Measurements from ENCODE around the gene TESK2.
"Not testable (repeated sequence)": the region's sequence is repeated elsewhere in the genome, so short reads cannot be mapped to it uniquely, and the experiment has no call there.

Gene TESK2

GRCh38 chr1:45510036-45510971 is 19.3 kb upstream of the TESK2 start:
- DNase-seq (ENCODE audit: low read depth): no peak

DNA sequence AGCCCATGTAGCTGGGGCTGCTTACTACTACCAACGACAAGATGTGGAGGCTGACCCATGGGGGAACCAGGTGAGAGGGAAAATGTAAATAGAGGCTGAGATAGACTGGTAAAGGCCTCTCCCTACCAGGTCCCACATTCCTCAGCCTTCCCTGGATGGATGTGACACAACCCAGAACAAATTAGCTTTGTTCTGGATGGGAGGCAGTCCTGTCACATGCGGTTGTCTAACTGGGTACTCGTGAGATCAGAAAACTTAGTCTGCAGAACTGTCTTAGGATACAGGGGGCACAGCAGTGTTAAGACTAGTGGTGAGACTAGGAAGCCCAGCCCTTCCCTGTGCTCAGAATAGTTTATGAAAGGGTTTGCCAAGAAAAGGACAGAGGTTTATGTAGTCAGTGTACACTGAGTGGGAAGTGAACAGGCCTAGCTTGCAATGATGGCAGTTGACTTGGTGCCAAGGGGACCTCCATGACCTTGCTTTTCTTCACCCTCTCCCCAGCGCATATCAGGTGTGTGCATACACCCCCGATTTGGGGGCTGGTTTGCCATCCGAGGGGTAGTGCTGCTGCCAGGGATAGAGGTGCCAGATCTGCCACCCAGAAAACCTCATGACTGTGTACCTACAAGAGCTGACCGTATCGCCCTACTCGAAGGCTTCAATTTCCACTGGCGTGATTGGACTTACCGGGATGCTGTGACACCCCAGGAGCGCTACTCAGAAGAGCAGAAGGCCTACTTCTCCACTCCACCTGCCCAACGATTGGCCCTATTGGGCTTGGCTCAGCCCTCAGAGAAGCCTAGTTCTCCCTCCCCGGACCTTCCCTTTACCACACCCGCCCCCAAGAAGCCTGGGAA is 17.6 kb upstream of the TESK2 start:
- no peak for DNase-seq (ENCODE audit: low read depth)

- no peak for DNase-seq (ENCODE audit: low read depth)
Measured at GRCh38 chr1:45507893-45508292, 16.9 kb upstream of the TESK2 start.

GRCh38 chr1:45507195-45507594 is 16.2 kb upstream of the TESK2 start:
- DNase-seq (ENCODE audit: low read depth): no peak

GRCh38 chr1:45503462-45504360 is 12.7 kb upstream of the TESK2 start:
- no peak for DNase-seq (ENCODE audit: low read depth)

DNA sequence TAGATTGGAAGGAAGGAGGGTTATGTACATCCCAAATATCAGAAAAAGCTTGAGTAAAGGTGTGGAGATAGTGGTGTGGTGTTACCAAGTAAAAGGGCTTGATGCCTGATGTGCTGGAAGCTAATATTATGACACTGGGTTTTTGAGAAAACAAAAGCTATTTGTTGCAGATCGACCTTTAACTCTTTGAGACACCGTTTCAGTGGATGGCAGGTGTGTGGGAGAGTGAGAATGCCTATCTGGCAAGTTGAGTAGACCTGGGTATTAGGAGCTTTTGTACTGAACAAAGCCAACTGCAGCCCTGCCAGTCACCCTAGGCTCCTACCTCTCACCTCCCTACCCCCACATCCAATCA is 10.5 kb upstream of the TESK2 start:
- no peak for DNase-seq (ENCODE audit: low read depth)

- DNase-seq (ENCODE audit: low read depth): no peak
Measured at GRCh38 chr1:45499415-45499769, 8.4 kb upstream of the TESK2 start.

GRCh38 chr1:45498279-45498678 is 7.3 kb upstream of the TESK2 start:
- no peak for DNase-seq (ENCODE audit: low read depth)

DNA sequence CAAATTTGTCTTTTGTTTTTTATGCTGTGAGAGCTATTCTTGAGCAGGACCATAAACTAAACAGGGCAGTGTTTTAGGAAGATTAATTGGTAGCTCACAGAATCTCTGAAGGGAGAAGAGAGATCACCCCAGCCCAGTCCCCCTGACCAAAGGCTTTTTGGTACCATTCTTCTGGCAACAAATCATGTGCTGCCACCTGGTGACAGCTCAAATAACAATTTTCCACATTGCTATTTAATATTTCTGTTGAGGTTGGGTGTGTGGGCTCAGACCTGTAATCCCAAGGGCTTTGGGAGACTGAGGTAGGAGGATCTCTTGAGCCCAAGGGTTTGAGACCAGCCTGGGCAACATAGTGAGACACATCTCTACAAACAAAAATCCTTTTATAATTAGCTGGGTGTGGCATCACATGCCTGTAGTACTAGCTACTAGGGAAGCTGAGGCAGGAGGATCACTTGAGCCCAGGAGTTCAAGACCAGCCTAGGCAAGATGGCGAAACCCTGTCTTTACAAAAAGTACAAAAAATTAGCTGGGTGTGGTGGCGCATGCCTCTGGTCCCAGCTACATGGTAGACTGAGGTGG is 2.2 kb upstream of the TESK2 start:
- peak; percentile 41 for DNase-seq (ENCODE audit: low read depth)

DNA sequence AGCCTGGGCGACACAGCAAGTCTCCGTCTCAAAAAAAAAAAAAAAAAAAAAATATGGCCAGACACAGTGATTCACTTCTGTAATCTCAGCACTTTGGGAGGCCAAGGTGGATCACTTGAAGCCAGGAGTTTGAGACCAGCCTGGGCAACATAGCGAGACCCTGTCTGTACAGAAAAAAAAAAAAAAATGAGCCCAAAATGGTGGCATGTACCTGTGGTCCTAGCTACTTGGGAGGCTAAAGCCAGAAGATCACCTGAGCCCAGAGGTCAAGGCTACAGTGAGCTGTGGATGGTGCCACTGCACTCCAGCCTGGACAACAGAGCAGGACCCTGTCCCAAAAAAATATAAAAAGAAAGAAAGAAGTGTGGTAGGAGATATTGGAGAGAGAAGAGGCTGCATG is 1.7 kb upstream of the TESK2 start:
- no peak for DNase-seq (ENCODE audit: low read depth)

DNA sequence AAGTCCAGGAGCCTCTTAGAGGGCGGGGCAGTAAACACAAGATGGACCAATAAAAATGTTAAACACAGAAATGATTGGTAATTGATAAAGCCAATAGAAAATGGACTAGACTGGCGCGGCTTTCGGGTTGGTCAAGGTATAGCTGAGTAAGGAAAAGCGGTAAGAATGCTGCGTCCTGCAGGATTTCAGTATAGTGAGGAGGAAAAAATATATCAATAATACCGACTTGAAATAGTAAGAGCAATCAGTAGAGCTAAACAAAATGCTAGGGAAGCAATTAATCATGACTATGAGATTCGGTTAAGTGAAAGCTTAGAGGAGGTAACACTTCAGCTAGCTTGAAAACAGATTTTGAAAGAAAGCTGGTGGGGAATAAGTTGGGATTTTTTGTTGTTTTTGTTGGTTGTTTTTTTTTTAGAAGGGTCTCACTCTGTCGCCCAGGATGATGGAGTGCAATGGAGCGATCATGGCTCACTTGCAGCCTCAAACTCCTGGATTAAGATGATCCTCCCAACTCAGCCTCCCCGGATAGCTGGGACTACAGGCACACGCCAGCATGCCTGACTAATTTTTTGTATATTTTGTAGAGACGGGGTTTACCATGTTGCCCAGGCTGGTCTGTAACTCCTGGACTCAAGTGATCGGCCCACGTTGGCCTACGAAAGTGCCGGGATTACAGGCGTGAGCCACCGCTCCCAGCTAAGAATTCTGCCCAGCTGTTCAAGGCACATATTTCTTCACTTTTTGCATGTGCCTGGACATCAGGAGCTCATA is 711 bp upstream of the TESK2 start:
- no peak for DNase-seq (ENCODE audit: low read depth)

DNA sequence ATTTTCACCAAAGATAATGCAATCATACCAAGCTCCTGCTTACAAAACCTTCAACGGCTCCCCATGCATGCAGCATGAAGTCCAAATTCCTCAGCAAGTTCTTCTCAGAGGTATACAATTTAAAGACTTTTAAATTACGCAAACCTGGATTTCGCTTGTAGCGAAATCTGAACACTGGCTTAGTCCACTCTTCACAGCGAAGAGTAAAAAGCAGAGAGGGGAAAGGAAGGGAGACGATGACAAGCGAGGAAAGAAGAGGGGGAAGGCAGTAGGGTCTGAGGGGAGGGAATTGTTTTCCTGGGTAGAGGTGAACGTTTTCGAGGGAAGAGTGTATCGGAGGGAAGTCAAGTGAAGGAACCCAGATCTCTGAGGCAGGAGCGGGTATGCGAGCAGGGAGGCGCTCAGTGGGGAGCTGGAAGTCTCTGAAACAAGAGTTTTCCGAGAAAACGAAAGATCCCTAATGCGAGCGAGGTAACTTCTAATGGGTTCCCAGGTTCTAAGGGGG is 790 bp downstream of the TESK2 start:
- no peak for DNase-seq (ENCODE audit: low read depth)

- not testable (repeated sequence) for DNase-seq (ENCODE audit: low read depth)
Measured at GRCh38 chr1:45489379-45489778, 1.6 kb downstream of the TESK2 start.

- DNase-seq (ENCODE audit: low read depth): no peak
Measured at GRCh38 chr1:45488666-45489377, 2.1 kb downstream of the TESK2 start.

DNA sequence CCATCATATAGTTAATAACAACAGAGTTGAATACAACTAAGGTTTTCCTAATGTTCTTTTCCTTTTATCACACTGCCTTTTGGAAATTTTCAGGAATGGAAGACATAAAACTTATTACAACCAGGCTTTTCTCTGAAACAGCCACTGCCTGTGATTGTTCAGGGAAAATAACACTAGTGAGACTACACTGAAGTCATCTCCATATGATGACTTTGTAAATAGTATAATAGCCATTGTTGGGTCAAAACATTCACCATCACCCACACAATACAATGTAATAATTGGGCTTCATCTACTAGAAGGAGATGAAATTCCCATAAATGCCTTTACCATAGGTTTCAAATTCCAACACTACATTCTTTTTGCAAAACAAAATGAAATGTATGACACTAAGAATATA is 5.0 kb downstream of the TESK2 start:
- DNase-seq (ENCODE audit: low read depth): no peak

- DNase-seq (ENCODE audit: low read depth): no peak
Measured at GRCh38 chr1:45479039-45479748, 11.8 kb downstream of the TESK2 start.

DNA sequence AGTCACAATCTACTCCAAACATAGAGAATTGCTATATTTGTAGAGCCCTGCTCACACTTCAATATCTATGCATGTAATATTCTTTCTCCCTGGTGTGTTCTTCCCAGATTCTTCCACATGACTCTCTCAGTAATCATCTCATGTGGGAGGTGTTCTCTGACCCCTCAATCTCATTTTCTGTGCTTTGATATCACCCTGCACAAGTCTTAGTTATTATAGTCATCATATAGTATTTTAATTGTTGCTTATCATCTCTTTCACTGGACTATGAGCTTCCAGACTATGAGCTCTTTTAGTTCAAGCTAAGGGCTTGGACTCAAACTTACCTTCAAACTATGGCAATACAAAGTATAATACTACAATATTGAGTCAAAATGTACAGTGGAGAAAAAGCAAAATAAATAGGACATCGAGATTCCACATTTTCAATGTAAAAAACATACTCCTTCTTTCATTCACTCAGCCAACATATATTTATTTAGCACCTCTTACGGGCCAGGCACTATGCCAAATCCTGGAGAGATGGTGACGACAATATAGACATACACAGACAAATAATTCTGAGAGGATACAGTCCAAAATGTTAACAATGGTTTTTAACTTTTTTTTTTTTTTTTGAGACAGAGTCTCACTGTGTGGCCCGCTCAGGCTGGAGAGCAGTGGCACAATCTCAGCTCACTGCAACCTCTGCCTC is 12.7 kb downstream of the TESK2 start:
- no peak for DNase-seq (ENCODE audit: low read depth)

DNA sequence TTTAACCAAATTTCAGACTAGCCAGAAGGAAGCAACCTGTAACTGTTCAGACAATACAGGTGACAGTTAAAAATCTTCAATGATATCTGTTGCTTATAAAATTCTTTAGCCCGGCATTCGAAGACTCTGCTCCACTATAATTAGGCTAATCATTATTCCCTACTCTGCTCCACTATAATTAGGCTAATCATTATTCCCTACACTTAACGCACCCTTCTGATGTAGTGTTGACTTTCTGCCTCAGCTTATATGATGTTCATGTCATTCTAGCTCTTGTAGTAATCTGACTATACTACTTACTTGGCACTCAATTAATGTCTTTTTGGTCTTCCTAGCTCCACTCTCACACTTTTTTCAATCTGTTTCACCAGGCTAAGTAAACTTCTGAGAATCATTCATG is 13.3 kb downstream of the TESK2 start:
- DNase-seq (ENCODE audit: low read depth): no peak

DNA sequence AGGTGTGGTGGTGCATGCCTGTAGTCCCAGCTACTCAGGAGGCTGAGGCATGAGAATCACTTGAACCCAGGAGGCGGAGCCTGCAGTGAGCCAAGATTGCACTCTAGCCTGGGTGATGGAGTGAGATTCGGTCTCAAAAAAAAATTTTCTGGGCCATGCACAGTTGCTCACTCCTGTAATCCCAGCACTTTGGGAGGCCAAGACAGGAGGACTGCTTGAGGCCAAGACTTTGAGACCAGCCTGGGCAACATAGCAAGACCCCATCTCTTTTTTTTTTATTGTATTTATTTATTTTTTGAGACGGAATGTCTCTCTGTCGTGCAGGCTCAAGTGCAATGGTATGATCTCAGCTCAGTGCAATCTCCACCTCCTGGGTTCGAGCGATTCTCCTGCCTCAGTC is 16.8 kb downstream of the TESK2 start:
- DNase-seq (ENCODE audit: low read depth): not testable (repeated sequence)
